ENCODE data around the gene PITX3. TPM values are rescaled to one million over a fixed set of nuclear protein-coding genes. Genes with fewer than 3 reads are reported as not detected.

The PITX3 gene
- total RNA-seq, 2 experiments from 2014 or later = not detected

GRCh38 chr10:102280397-102281101 is 39.2 kb upstream of the PITX3 start:
- H3K27ac Mint-ChIP-seq = peak overlapping the region; percentile 37

GRCh38 chr10:102279104-102279503 is 37.8 kb upstream of the PITX3 start:
- ATAC-seq (no peak), DNase-seq (no peak)
- H3K4me1 Mint-ChIP-seq (ENCODE audit: low read depth) = peaks cover 38% of the 10 kb centered on the region
- no peaks in the 10 kb centered on the region for H3K9me3 Mint-ChIP-seq (ENCODE audit: insufficient read depth)
- H3K4me3 Mint-ChIP-seq = no peak overlapping the region
- H3K27me3 Mint-ChIP-seq (ENCODE audit: low read depth) = no peaks in the 10 kb centered on the region
- H3K27ac Mint-ChIP-seq = no peak overlapping the region
- POLR2A ChIA-PET = no interaction called here
- CTCF ChIA-PET = interaction anchor here (0.9 to 2.0 kb wide), 6 partner anchors 10 to 225 kb away, joined by 3 to 4 read pairs (median 3); partner anchors contain the start of gene SUFU
- peaks cover 20% of the 10 kb centered on the region for H3K36me3 Mint-ChIP-seq (ENCODE audit: low read depth)

More at GRCh38 chr10:102280397-102281101, 39.2 kb upstream of the PITX3 start:
- no peak for DNase-seq
- no peak for ATAC-seq
- Mint-ChIP-seq H3K4me3 (peak overlapping the region; percentile 24), H3K4me1 (ENCODE audit: low read depth) (peaks cover 52% of the 10 kb centered on the region), H3K36me3 (ENCODE audit: low read depth) (peaks cover 27% of the 10 kb centered on the region), H3K27me3 (ENCODE audit: low read depth) (no peaks in the 10 kb centered on the region), H3K9me3 (ENCODE audit: insufficient read depth) (no peaks in the 10 kb centered on the region)
- POLR2A ChIA-PET = no interaction called here
- CTCF ChIA-PET = interaction anchor here (0.9 to 1.9 kb wide), 3 partner anchors 12 to 229 kb away, joined by 3 to 4 read pairs (median 4); no protein-coding TSS in a partner anchor

GRCh38 chr10:102275343-102275742 is 34.0 kb upstream of the PITX3 start:
- no peak overlapping the region for H3K27ac Mint-ChIP-seq

GRCh38 chr10:102274062-102274461 is 32.8 kb upstream of the PITX3 start:
- Mint-ChIP-seq H3K27ac (no peak overlapping the region), H3K4me3 (no peak overlapping the region), H3K9me3 (ENCODE audit: insufficient read depth) (no peaks in the 10 kb centered on the region), H3K27me3 (ENCODE audit: low read depth) (no peaks in the 10 kb centered on the region), H3K36me3 (ENCODE audit: low read depth) (peaks cover 19% of the 10 kb centered on the region), H3K4me1 (ENCODE audit: low read depth) (peaks cover 16% of the 10 kb centered on the region)
- ChIA-PET CTCF (interaction anchor here (1.3 to 1.4 kb wide), 2 partner anchors 12 to 78 kb away, joined by 3 read pairs; no protein-coding TSS in a partner anchor), POLR2A (interaction anchor here (0.9 kb wide), 1 partner anchor 150 kb away, joined by 3 read pairs; no protein-coding TSS in a partner anchor)
- ATAC-seq (no peak), DNase-seq (no peak)

More at GRCh38 chr10:102275343-102275742, 34.0 kb upstream of the PITX3 start:
- no peaks in the 10 kb centered on the region for H3K27me3 Mint-ChIP-seq (ENCODE audit: low read depth)
- H3K9me3 Mint-ChIP-seq (ENCODE audit: insufficient read depth) = no peaks in the 10 kb centered on the region
- ChIA-PET POLR2A (no interaction called here), CTCF (interaction anchor here (1.0 to 1.1 kb wide), 2 partner anchors 45 to 77 kb away, joined by 3 to 4 read pairs; no protein-coding TSS in a partner anchor)
- DNase-seq (no peak), ATAC-seq (no peak)
- peaks cover 24% of the 10 kb centered on the region for H3K4me1 Mint-ChIP-seq (ENCODE audit: low read depth)
- H3K36me3 Mint-ChIP-seq (ENCODE audit: low read depth) = peaks cover 17% of the 10 kb centered on the region
- H3K4me3 Mint-ChIP-seq = no peak overlapping the region

- H3K36me3 Mint-ChIP-seq (ENCODE audit: low read depth) = peaks cover 31% of the 10 kb centered on the region
- no peaks in the 10 kb centered on the region for H3K9me3 Mint-ChIP-seq (ENCODE audit: insufficient read depth)
- DNase-seq (no peak), ATAC-seq (no peak)
- no peak overlapping the region for H3K27ac Mint-ChIP-seq
- peaks cover 44% of the 10 kb centered on the region for H3K4me1 Mint-ChIP-seq (ENCODE audit: low read depth)
- ChIA-PET CTCF (interaction anchor here (1.0 to 10.2 kb wide), 8 partner anchors 15 to 104 kb away, joined by 3 to 52 read pairs (median 4); no protein-coding TSS in a partner anchor), POLR2A (interaction anchor here (0.7 to 1.2 kb wide), 2 partner anchors 57 to 65 kb away, joined by 3 read pairs; no protein-coding TSS in a partner anchor)
- H3K27me3 Mint-ChIP-seq (ENCODE audit: low read depth) = no peaks in the 10 kb centered on the region
- H3K4me3 Mint-ChIP-seq = no peak overlapping the region
Measured at GRCh38 chr10:102269017-102269416, 27.7 kb upstream of the PITX3 start.

- Mint-ChIP-seq H3K27ac (peak overlapping the region; percentile 19), H3K4me3 (no peak overlapping the region), H3K36me3 (ENCODE audit: low read depth) (peaks cover 34% of the 10 kb centered on the region), H3K4me1 (ENCODE audit: low read depth) (peaks cover 44% of the 10 kb centered on the region), H3K27me3 (ENCODE audit: low read depth) (no peaks in the 10 kb centered on the region), H3K9me3 (ENCODE audit: insufficient read depth) (no peaks in the 10 kb centered on the region)
- ChIA-PET CTCF (interaction anchor here (0.9 to 10.2 kb wide), 13 partner anchors 8 to 104 kb away, joined by 3 to 52 read pairs (median 4); no protein-coding TSS in a partner anchor), POLR2A (interaction anchor here (0.7 to 3.6 kb wide), 4 partner anchors 8 to 65 kb away, joined by 3 to 14 read pairs (median 4); partner anchors contain the start of gene GBF1)
- ATAC-seq = peak; percentile 39
- no peak for DNase-seq
Measured at GRCh38 chr10:102268375-102268888, 27.1 kb upstream of the PITX3 start.

- H3K9me3 Mint-ChIP-seq (ENCODE audit: insufficient read depth) = no peaks in the 10 kb centered on the region
- H3K27ac Mint-ChIP-seq = no peak overlapping the region
- no peak overlapping the region for H3K4me3 Mint-ChIP-seq
- peaks cover 44% of the 10 kb centered on the region for H3K4me1 Mint-ChIP-seq (ENCODE audit: low read depth)
- no peak for DNase-seq
- CTCF ChIA-PET = interaction anchor here (0.9 to 10.2 kb wide), 14 partner anchors 9 to 84 kb away, joined by 3 to 52 read pairs (median 4); no protein-coding TSS in a partner anchor
- peaks cover 41% of the 10 kb centered on the region for H3K36me3 Mint-ChIP-seq (ENCODE audit: low read depth)
- H3K27me3 Mint-ChIP-seq (ENCODE audit: low read depth) = no peaks in the 10 kb centered on the region
- no peak for ATAC-seq
- POLR2A ChIA-PET = interaction anchor here (0.7 to 3.6 kb wide), 3 partner anchors 9 to 59 kb away, joined by 3 to 14 read pairs (median 4); partner anchors contain the start of gene GBF1
Measured at GRCh38 chr10:102267748-102268147, 26.4 kb upstream of the PITX3 start.

- DNase-seq (no peak), ATAC-seq (no peak)
- H3K27me3 Mint-ChIP-seq (ENCODE audit: low read depth) = no peaks in the 10 kb centered on the region
- ChIA-PET CTCF (interaction anchor here (1.0 to 10.2 kb wide), 5 partner anchors 17 to 85 kb away, joined by 3 to 52 read pairs (median 5); partner anchors contain the start of gene PITX3), POLR2A (interaction anchor here (0.6 to 3.6 kb wide), 2 partner anchors 21 to 116 kb away, joined by 3 to 14 read pairs; partner anchors contain the start of gene GBF1)
- H3K9me3 Mint-ChIP-seq (ENCODE audit: insufficient read depth) = no peaks in the 10 kb centered on the region
- H3K36me3 Mint-ChIP-seq (ENCODE audit: low read depth) = peaks cover 45% of the 10 kb centered on the region
- H3K27ac Mint-ChIP-seq = no peak overlapping the region
- peaks cover 35% of the 10 kb centered on the region for H3K4me1 Mint-ChIP-seq (ENCODE audit: low read depth)
- H3K4me3 Mint-ChIP-seq = no peak overlapping the region
Measured at GRCh38 chr10:102266670-102267069, 25.4 kb upstream of the PITX3 start.

GRCh38 chr10:102264371-102264770 is 23.1 kb upstream of the PITX3 start:
- peaks cover 30% of the 10 kb centered on the region for H3K4me1 Mint-ChIP-seq (ENCODE audit: low read depth)
- H3K36me3 Mint-ChIP-seq (ENCODE audit: low read depth) = peaks cover 56% of the 10 kb centered on the region
- no peak overlapping the region for H3K27ac Mint-ChIP-seq
- CTCF ChIA-PET = interaction anchor here (10.2 kb wide), 1 partner anchor 33 kb away, joined by 52 read pairs; no protein-coding TSS in a partner anchor
- no peaks in the 10 kb centered on the region for H3K9me3 Mint-ChIP-seq (ENCODE audit: insufficient read depth)
- no peaks in the 10 kb centered on the region for H3K27me3 Mint-ChIP-seq (ENCODE audit: low read depth)
- H3K4me3 Mint-ChIP-seq = no peak overlapping the region
- no peak for DNase-seq
- no peak for ATAC-seq
- POLR2A ChIA-PET = no interaction called here

- H3K36me3 Mint-ChIP-seq (ENCODE audit: low read depth) = peaks cover 48% of the 10 kb centered on the region
- H3K9me3 Mint-ChIP-seq (ENCODE audit: insufficient read depth) = no peaks in the 10 kb centered on the region
- ATAC-seq (no peak), DNase-seq (no peak)
- no peaks in the 10 kb centered on the region for H3K27me3 Mint-ChIP-seq (ENCODE audit: low read depth)
- H3K27ac Mint-ChIP-seq = no peak overlapping the region
- ChIA-PET CTCF (interaction anchor here (0.9 to 1.3 kb wide), 2 partner anchors 89 to 93 kb away, joined by 3 read pairs; no protein-coding TSS in a partner anchor), POLR2A (no interaction called here)
- H3K4me3 Mint-ChIP-seq = no peak overlapping the region
- H3K4me1 Mint-ChIP-seq (ENCODE audit: low read depth) = peaks cover 16% of the 10 kb centered on the region
Measured at GRCh38 chr10:102262744-102263370, 21.5 kb upstream of the PITX3 start.

GRCh38 chr10:102261842-102262241 is 20.5 kb upstream of the PITX3 start:
- H3K36me3 Mint-ChIP-seq (ENCODE audit: low read depth) = peaks cover 45% of the 10 kb centered on the region
- H3K4me1 Mint-ChIP-seq (ENCODE audit: low read depth) = peaks cover 7% of the 10 kb centered on the region
- no peak overlapping the region for H3K27ac Mint-ChIP-seq
- ATAC-seq = no peak
- POLR2A ChIA-PET = no interaction called here
- CTCF ChIA-PET = interaction anchor here (1.3 kb wide), 1 partner anchor 90 kb away, joined by 3 read pairs; no protein-coding TSS in a partner anchor
- DNase-seq = no peak
- H3K27me3 Mint-ChIP-seq (ENCODE audit: low read depth) = no peaks in the 10 kb centered on the region
- H3K9me3 Mint-ChIP-seq (ENCODE audit: insufficient read depth) = no peaks in the 10 kb centered on the region
- H3K4me3 Mint-ChIP-seq = no peak overlapping the region

All from activated CD8-positive, alpha-beta T cell treated with anti-CD3 and anti-CD28 coated beads, Interleukin-2, amount 10 ng/mL, durations not matched to agents 7 days and 5 days (primary cell).